GM18507 (cell line): Measurements from ENCODE around the gene TLE7.

Experiments used
- DNase-seq: peaks from one replicate; pipeline ENCODE4 v3.0.0; 2011; ENCODE audit warnings: low read depth; ENCODE audit not compliant: insufficient read length; ENCODE audit errors: extremely low spot score
- FAIRE-seq: peaks from 2 replicates; lab custom pipeline; 2011; peaks lifted over from hg19 to GRCh38; lab: Jason Lieb, UNC

The TLE7 gene

GRCh38 chr16:71423016-71423415 lies 18.8 kb downstream of the TLE7 start:
- FAIRE-seq = no peak
- no peak for DNase-seq

- DNase-seq (no peak), FAIRE-seq (no peak)
These were observed 19.9 kb downstream of the TLE7 start for GRCh38 chr16:71421911-71422310.

- FAIRE-seq (no peak), DNase-seq (no peak)
These were observed 27.8 kb downstream of the TLE7 start for GRCh38 chr16:71414038-71414437.

- no peak for DNase-seq
- no peak for FAIRE-seq
These were observed 28.5 kb downstream of the TLE7 start for GRCh38 chr16:71413341-71413740.

GRCh38 chr16:71412270-71413160 lies 29.3 kb downstream of the TLE7 start:
- FAIRE-seq (peak; percentile 90), DNase-seq (peak; percentile 62)

GRCh38 chr16:71410146-71410545 lies 31.7 kb downstream of the TLE7 start:
- no peak for DNase-seq
- FAIRE-seq = no peak

- DNase-seq = no peak
- no peak for FAIRE-seq
These were observed 32.7 kb downstream of the TLE7 start for GRCh38 chr16:71409011-71409775.

GRCh38 chr16:71408536-71408935 lies 33.3 kb downstream of the TLE7 start:
- DNase-seq (no peak), FAIRE-seq (no peak)

GRCh38 chr16:71407731-71408130 lies 34.1 kb downstream of the TLE7 start:
- DNase-seq = no peak
- no peak for FAIRE-seq

GRCh38 chr16:71406724-71407123 lies 35.1 kb downstream of the TLE7 start:
- FAIRE-seq (no peak), DNase-seq (no peak)

GRCh38 chr16:71406316-71406715 lies 35.5 kb downstream of the TLE7 start:
- DNase-seq (no peak), FAIRE-seq (no peak)

- DNase-seq (no peak), FAIRE-seq (no peak)
These were observed 37.5 kb downstream of the TLE7 start for GRCh38 chr16:71404364-71404763.

GRCh38 chr16:71402674-71403073 lies 39.2 kb downstream of the TLE7 start:
- no peak for FAIRE-seq

GRCh38 chr16:71402007-71402406 lies 39.8 kb downstream of the TLE7 start:
- FAIRE-seq (no peak), DNase-seq (no peak)

More at GRCh38 chr16:71402674-71403073, 39.2 kb downstream of the TLE7 start:
- no peak for DNase-seq

GRCh38 chr16:71399801-71400563 lies 41.9 kb downstream of the TLE7 start:
- FAIRE-seq = no peak
- no peak for DNase-seq

- FAIRE-seq (no peak), DNase-seq (no peak)
These were observed 45.3 kb downstream of the TLE7 start for GRCh38 chr16:71396594-71396993.

GRCh38 chr16:71389330-71389729 lies 52.5 kb downstream of the TLE7 start:
- no peak for FAIRE-seq

GRCh38 chr16:71387045-71387871 lies 54.6 kb downstream of the TLE7 start:
- DNase-seq (no peak), FAIRE-seq (no peak)

More at GRCh38 chr16:71389330-71389729, 52.5 kb downstream of the TLE7 start:
- no peak for DNase-seq

GRCh38 chr16:71384073-71384724 lies 57.7 kb downstream of the TLE7 start:
- no peak for FAIRE-seq
- no peak for DNase-seq
